Activated naive CD4-positive, alpha-beta T cell treated with anti-CD3 and anti-CD28 coated beads, Interleukin-2, amount 10 ng/mL, durations not matched to agents 5 hours and 36 hours (primary cell): ENCODE measurements around the gene GSK3A. TPM values are rescaled to one million over a fixed set of nuclear protein-coding genes. Genes with fewer than 3 reads are reported as not detected.

Experiments used
- total RNA-seq, 2 experiments: library from RNA; stranded (reverse); gene quantifications; one replicate each; pipeline ENCODE4 v1.2.3, GENCODE V29; 2021

Gene GSK3A
- 10 to 100 TPM; 40.7 to 45.7 TPM for total RNA-seq

DNA sequence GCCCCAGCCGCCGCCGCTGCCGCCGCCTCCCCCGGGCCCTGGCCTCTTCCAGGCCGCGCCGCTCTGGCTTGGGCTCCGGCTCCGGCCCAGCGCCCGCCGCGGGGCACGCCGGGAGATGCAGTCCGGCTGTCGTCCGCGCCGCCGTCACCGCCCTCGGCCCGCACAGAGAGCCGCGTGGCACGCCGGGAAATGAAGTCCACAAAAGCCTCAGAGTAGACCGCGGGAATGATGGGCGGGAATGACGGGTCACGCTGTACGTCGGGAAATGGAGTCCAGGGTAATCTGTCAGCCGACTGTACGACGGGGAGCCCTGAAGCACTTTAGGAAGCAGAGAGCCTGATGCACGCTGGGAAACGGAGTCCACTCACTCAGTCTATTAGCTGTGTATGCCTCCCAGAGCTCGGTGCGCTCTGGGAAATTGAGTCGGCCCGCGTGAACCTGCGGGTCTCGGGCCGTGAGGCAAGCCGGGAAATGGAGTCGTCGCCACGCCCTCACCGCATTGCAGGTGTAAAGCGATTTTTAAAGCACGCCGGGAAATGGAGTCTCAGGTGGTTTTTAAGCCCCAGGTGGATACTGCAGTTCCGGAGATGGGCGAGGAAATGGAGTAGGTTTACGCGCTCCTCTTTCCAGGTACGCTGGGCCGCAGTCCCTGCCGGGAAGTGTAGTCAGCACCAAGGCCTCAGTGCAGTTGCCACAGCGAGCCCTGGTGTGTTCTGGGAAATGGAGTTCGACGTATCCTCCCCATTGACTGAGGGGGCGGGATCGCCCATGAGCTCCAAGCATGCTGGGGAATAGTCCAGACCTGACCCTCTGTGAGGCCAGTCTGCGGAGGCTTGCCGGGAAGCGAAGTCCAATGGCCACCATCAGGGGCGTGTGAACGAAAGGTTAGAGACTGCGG lies at the start of gene GSK3A:
TSS of gene GSK3A (minus strand) at position 91 of the 898 bp plus-strand sequence. CDS start 137 bp downstream, outside the sequence.

DNA sequence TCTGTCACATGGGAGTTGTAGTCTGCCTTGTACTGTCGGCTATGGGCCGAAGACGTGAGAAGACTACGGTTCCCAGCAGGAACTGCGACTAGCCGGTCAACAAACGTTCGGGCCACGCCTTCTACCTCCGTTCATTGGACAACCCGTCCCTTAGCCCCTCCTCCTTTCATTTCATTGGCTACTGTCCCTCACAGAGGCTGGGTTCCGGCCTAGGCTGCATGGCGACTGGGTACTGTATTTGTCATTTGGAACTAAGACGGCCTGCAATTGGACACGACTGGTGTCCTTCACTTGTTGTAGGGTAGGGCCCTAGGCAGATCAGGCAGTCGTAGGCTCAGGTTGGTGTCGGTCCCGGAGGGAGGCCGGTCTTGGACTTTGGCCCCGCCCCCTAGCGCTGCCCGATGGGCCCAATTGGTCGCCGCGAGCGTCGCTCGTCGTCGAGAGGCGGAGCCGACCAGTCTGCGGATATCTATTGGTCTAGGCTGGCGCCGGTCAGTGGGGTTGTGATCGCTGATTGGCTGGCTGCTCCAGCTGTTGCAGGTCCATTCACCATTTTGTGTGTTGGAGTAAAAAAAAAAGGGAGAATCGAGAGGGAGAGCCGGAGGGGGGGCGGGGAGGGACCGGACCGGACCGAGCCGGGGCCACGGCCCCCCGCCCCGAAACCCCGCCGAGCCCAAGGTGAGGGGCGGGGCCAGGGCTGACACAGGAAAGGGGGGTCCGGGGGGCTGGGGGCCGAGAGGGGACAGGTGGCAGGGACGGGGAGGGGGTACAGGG lies 26.5 kb upstream of the GSK3A start, which contains the start of gene CIC:
TSS of gene CIC (plus strand) at position 549 of the 774 bp plus-strand sequence. CDS start 2,532 bp downstream, outside the sequence.

GRCh38 chr19:42254850-42255765 lies 12.7 kb upstream of the GSK3A start, which contains the start of gene ERF:
Gene ERF (minus strand): TSS chr19:42255128. CDS start chr19:42254999, 129 bp downstream.

DNA sequence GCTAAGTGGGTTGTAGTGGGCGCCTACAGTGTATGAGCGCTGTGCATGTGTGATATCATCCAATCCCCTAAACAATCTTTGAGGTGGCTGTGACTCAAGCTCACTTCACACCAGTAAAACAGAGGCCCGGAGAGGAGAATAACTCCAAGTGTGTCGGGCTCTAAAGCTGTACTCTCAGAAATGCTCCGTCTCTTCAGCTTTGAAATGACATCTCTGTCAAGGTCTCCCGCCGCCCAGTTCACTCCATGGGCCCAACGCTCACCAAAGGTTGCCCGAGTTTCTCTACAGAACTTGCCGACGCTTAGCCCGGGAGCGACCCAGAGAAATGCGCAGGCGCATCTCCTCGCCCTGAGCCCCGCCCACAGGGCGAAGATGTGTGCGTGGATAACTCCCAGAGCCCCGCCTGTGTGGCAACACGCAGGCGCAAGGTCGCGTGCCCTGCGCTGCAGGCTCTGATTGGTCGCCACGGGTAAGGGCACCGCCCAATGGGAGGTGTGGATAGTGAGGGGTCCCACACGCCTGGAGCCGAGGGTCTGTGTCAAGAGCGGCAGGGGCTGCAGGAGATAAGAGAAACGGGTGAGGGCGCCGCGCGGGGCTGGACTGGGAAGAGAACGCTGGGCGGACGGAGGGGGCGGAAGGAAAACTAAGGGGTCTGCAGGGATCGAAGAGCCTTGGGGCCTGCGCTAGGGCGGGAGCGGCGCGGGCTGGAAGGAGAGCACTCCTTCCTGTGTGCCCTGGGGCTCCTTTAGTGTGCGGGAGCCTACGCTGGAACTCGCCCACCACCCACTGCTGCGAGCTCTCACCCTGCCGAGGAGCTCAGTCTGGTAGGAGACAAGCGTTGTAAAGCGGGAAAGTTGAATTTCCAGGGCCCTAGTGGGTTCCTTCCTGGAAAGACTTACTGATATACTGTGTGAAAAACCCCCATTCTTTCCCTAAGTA lies 22.3 kb downstream of the GSK3A start, which contains the start of gene ZNF526:
TSS of gene ZNF526 (plus strand) at position 501 of the 939 bp plus-strand sequence. CDS start 4,092 bp downstream, outside the sequence.

GRCh38 chr19:42217520-42218437 lies 24.6 kb downstream of the GSK3A start, which contains the start of gene DEDD2:
Gene DEDD2 (minus strand): TSS chr19:42217677. CDS start chr19:42217007, 670 bp downstream.

Other genes starting within 250 kb of the GSK3A start
- gene ATP1A3, start 248.4 kb downstream of the GSK3A start, total RNA-seq = 1 to 10 TPM; 1.2 to 1.3 TPM
- gene GRIK5, start 172.4 kb downstream of the GSK3A start, total RNA-seq = under 1 TPM; 0.38 to 0.67 TPM
- gene ZNF574, start 166.4 kb downstream of the GSK3A start, total RNA-seq = 10 to 100 TPM; 13.5 to 14.6 TPM
- 10 to 100 TPM; 24.0 to 24.7 TPM for gene POU2F2, start 110.2 kb downstream of the GSK3A start, total RNA-seq
- gene DEDD2, start 24.9 kb downstream of the GSK3A start, total RNA-seq = 10 to 100 TPM; 46.1 to 46.3 TPM
- gene ZNF526, start 22.3 kb downstream of the GSK3A start, total RNA-seq = 10 to 100 TPM; 16.0 to 17.9 TPM
- gene ERF, start 12.5 kb upstream of the GSK3A start, total RNA-seq = 10 to 100 TPM; 49.0 to 50.2 TPM
- gene CIC, start 26.6 kb upstream of the GSK3A start, total RNA-seq = 10 to 100 TPM; 81.9 to 86.6 TPM
- gene PRR19, start 59.5 kb upstream of the GSK3A start, total RNA-seq = under 1 TPM; 0.30 to 0.39 TPM
- gene PAFAH1B3, start 60.0 kb upstream of the GSK3A start, total RNA-seq = 10 to 100 TPM; 36.5 to 39.0 TPM
- under 1 TPM in 1 of 2 experiments, not detected in 1; 0.31 TPM for gene TMEM145, start 70.7 kb upstream of the GSK3A start, total RNA-seq
- gene MEGF8, start 83.0 kb upstream of the GSK3A start, total RNA-seq = 1 to 10 TPM; 4.4 to 4.9 TPM
- gene CNFN, start 147.7 kb upstream of the GSK3A start, total RNA-seq = under 1 TPM in 1 of 2 experiments, not detected in 1; 0.51 TPM
- 10 to 100 TPM; 27.0 to 32.9 TPM for gene LIPE, start 184.8 kb upstream of the GSK3A start, total RNA-seq
- not detected for gene CXCL17, start 200.3 kb upstream of the GSK3A start, total RNA-seq